ENCODE results near the gene CDC42SE2. TPM values are rescaled to one million over a fixed set of nuclear protein-coding genes. Genes with fewer than 3 reads are reported as not detected.
"Not testable (repeated sequence)": the region's sequence is repeated elsewhere in the genome, so short reads cannot be mapped to it uniquely, and the experiment has no call there.

The CDC42SE2 gene
- total RNA-seq, 2 donors from 2014 or later: 84.6 to 102 TPM

GRCh38 chr5:131266370-131267060 is 2.7 kb downstream of the CDC42SE2 start:
- no peak for DNase-seq (ENCODE audit: low spot score in 2 of 2)
- no peak for ATAC-seq
- H3K27ac Mint-ChIP-seq: peak overlapping the region; percentile 94 to 98
- no peaks in the 10 kb centered on the region for H3K9me3 Mint-ChIP-seq
- H3K36me3 Mint-ChIP-seq: peaks cover 13 to 31% of the 10 kb centered on the region in 2 donors

DNA sequence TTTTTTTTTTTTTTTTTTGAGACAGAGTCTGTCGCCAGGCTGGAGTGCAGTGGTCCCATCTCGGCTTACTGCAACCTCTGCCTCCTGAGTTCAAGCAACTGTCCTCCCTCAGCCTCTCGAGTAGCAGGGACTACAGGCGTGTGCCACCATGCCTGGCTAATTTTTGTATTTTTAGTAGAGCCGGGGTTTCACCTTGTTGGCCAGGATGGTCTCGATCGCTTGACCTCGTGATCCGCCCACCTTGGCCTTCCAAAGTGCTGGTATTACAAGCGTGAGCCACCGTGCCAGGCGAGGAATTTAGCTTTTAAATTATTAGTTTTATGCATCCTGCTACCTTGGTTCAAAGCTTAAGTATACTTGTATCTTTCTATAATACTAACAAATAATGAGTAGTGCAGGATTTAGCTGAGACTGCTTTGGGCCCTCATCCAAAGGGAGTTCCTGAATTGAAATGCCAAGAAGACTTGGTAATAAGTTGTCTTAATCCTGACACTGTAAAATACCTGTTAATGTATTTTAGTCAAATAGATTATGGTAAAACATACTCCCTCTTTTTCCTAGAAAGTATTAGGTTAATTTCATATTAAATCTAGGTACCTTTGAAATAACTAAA is 5.0 kb downstream of the CDC42SE2 start:
- peaks cover 6 to 38% of the 10 kb centered on the region in 2 donors for H3K36me3 Mint-ChIP-seq
- no peak for DNase-seq (ENCODE audit: low spot score in 2 of 2)
- H3K9me3 Mint-ChIP-seq: no peaks in the 10 kb centered on the region
- peak overlapping the region; percentile 27 to 98 for H3K27ac Mint-ChIP-seq
- ATAC-seq: no peak

GRCh38 chr5:131270809-131271208 is 7.0 kb downstream of the CDC42SE2 start:
- ATAC-seq (no peak), DNase-seq (ENCODE audit: low spot score in 2 of 2) (no peak)
- H3K9me3 Mint-ChIP-seq: no peaks in the 10 kb centered on the region
- peaks cover 12 to 36% of the 10 kb centered on the region in 2 donors for H3K36me3 Mint-ChIP-seq
- H3K27ac Mint-ChIP-seq: peak overlapping the region; percentile 95 to 97

DNA sequence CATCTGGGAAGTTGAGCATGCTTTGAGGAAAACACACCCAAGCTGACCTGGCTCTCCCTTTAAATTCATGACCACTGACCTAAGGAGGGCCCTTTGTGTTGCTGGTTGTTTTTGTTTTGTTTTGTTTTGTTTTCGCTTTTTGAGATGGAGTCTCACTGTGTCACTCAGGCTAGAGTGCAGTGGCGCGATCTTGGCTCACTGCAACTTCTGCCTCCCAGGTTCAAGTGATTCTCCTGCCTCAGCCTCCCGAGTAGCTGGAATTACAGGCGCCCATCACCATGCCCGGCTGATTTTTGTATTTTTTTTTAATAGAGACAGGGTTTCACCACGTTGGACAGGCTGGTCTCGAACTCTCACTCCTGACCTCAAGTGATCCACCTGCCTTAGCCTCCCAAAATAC is 8.0 kb downstream of the CDC42SE2 start:
- DNase-seq (ENCODE audit: low spot score in 2 of 2); ATAC-seq; H3K9me3 Mint-ChIP-seq: not testable (repeated sequence)
- H3K36me3 Mint-ChIP-seq: peaks cover 12 to 30% of the 10 kb centered on the region in 2 donors
- H3K27ac Mint-ChIP-seq: peak overlapping the region; percentile 95 to 97

DNA sequence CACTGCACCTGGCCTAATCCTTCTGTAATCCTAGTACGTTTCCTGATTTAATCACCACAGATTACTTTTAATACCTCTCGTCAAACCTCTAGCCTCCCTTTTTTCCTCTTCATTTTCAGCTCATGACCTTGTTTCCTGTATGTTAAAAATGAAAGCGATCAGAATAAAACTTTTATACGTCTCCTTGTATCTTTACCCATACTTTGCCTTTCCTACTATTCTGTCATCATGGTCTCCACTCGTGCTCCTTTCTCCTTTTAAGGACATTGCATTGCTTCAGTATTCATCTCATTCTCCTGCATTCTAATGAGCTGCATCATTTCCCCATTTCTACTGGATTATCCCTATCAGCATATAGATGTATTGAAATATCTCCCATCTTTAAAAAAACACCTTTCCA is 8.5 kb downstream of the CDC42SE2 start:
- H3K36me3 Mint-ChIP-seq: peaks cover 9 to 27% of the 10 kb centered on the region in 2 donors
- H3K27ac Mint-ChIP-seq: peak overlapping the region; percentile 95 to 97
- no peak for DNase-seq (ENCODE audit: low spot score in 2 of 2)
- no peaks in the 10 kb centered on the region for H3K9me3 Mint-ChIP-seq
- peak; percentile 76 to 83 for ATAC-seq

GRCh38 chr5:131272724-131273123 is 8.9 kb downstream of the CDC42SE2 start:
- peak; percentile 76 for ATAC-seq
- H3K36me3 Mint-ChIP-seq: peaks cover 7 to 23% of the 10 kb centered on the region in 2 donors
- DNase-seq (ENCODE audit: low spot score in 2 of 2): no peak
- no peaks in the 10 kb centered on the region for H3K9me3 Mint-ChIP-seq
- peak overlapping the region; percentile 95 to 97 for H3K27ac Mint-ChIP-seq

DNA sequence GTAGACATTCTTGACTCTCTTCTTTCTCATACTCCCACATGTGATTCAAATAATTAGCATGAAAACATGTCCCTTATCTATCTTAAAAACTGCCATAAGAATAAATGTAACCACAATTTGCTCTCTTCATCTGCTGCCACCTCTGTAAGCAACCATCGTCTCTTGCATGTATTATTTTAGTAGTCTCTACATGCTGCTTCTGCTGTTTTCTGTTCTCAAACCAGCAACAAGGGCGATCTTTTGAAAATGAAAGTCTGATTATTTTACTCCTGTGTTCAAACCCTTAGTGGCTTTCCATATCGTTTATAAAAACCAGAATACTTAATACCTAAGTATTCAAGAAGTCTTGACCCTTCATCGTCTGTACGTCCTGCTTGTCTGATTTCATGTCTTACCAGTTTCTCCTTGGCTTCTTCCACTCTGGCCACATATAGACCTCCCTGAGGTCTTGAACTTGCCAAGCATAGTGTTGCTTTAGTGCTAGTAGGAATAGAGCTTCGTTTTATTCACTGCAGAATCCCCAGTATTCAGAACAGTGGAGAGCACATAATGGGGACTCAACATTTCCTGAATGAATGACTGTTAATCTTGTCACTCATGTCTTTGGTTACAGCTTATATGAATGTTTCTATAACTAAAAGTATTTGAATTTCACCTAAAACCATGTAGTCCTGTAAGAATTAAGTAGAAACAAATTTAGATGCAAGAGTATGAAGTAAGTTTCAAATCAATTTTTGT is 10.6 kb downstream of the CDC42SE2 start:
- Mint-ChIP-seq H3K9me3 (no peaks in the 10 kb centered on the region), H3K36me3 (peaks cover 7 to 32% of the 10 kb centered on the region in 2 donors), H3K27ac (peak overlapping the region; percentile 84 to 92)
- DNase-seq (ENCODE audit: low spot score in 2 of 2) (no peak), ATAC-seq (peak; percentile 21 to 30)

GRCh38 chr5:131276072-131276471 is 12.2 kb downstream of the CDC42SE2 start:
- peak overlapping the region in 1 of 2 donors; percentile 65 for H3K27ac Mint-ChIP-seq
- peaks cover 7 to 31% of the 10 kb centered on the region in 2 donors for H3K36me3 Mint-ChIP-seq
- H3K9me3 Mint-ChIP-seq: no peaks in the 10 kb centered on the region
- ATAC-seq (no peak), DNase-seq (ENCODE audit: low spot score in 2 of 2) (no peak)

GRCh38 chr5:131277447-131277846 is 13.6 kb downstream of the CDC42SE2 start:
- no peaks in the 10 kb centered on the region for H3K9me3 Mint-ChIP-seq
- peaks cover 12 to 35% of the 10 kb centered on the region in 2 donors for H3K36me3 Mint-ChIP-seq
- H3K27ac Mint-ChIP-seq: peak overlapping the region; percentile 88 to 99
- ATAC-seq (no peak), DNase-seq (ENCODE audit: low spot score in 2 of 2) (no peak)

GRCh38 chr5:131277875-131278740 is 14.3 kb downstream of the CDC42SE2 start:
- ATAC-seq: no peak
- Mint-ChIP-seq H3K36me3 (peaks cover 12 to 37% of the 10 kb centered on the region in 2 donors), H3K27ac (peak overlapping the region; percentile 88 to 99), H3K9me3 (no peaks in the 10 kb centered on the region)
- no peak for DNase-seq (ENCODE audit: low spot score in 2 of 2)

- Mint-ChIP-seq H3K36me3 (peaks cover 12 to 43% of the 10 kb centered on the region in 2 donors), H3K27ac (peak overlapping the region; percentile 96 to 99)
- not testable (repeated sequence) for ATAC-seq; H3K9me3 Mint-ChIP-seq; DNase-seq (ENCODE audit: low spot score in 2 of 2)
Measured at GRCh38 chr5:131278741-131279124, 14.9 kb downstream of the CDC42SE2 start.

GRCh38 chr5:131279204-131279603 is 15.4 kb downstream of the CDC42SE2 start:
- no peak for ATAC-seq
- H3K9me3 Mint-ChIP-seq: no peaks in the 10 kb centered on the region
- peak overlapping the region; percentile 96 to 99 for H3K27ac Mint-ChIP-seq
- peaks cover 11 to 40% of the 10 kb centered on the region in 2 donors for H3K36me3 Mint-ChIP-seq
- no peak for DNase-seq (ENCODE audit: low spot score in 2 of 2)

- H3K9me3 Mint-ChIP-seq: no peaks in the 10 kb centered on the region
- H3K36me3 Mint-ChIP-seq: peaks cover 5 to 33% of the 10 kb centered on the region in 2 donors
- DNase-seq (ENCODE audit: low spot score in 2 of 2) (no peak), ATAC-seq (no peak)
- peak overlapping the region; percentile 96 to 99 for H3K27ac Mint-ChIP-seq
Measured at GRCh38 chr5:131280417-131280816, 16.6 kb downstream of the CDC42SE2 start.

GRCh38 chr5:131281133-131281867 is 17.4 kb downstream of the CDC42SE2 start:
- Mint-ChIP-seq H3K27ac (peak overlapping the region; percentile 96 to 99), H3K9me3 (no peaks in the 10 kb centered on the region), H3K36me3 (peaks cover 5 to 33% of the 10 kb centered on the region in 2 donors)
- DNase-seq (ENCODE audit: low spot score in 2 of 2): no peak
- peak; percentile 82 to 88 for ATAC-seq

GRCh38 chr5:131281868-131282234 is 18.0 kb downstream of the CDC42SE2 start:
- Mint-ChIP-seq H3K9me3 (no peaks in the 10 kb centered on the region), H3K36me3 (peaks cover 5 to 33% of the 10 kb centered on the region in 2 donors), H3K27ac (peak overlapping the region; percentile 96 to 99)
- DNase-seq (ENCODE audit: low spot score in 2 of 2): no peak
- ATAC-seq: no peak

DNA sequence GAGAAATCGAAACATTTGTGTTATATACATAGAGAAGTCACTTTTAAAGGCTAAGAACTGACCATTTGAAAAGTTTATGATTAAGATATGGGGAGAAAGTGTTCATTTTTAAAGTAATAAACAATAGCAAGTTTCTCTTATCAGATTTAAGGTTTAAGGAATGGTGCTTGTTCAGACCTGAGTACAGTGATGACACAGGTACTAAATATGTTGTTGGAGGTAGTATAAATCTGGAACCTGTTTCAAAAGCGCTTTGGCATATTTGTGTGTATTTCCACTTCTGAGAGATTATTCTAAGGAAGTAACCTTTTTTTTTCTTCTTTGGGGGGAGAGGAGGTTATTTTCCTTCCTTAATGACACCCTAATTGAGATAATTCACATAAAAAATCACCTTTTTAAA is 18.4 kb downstream of the CDC42SE2 start:
- Mint-ChIP-seq H3K36me3 (peaks cover 5 to 33% of the 10 kb centered on the region in 2 donors), H3K9me3 (no peaks in the 10 kb centered on the region), H3K27ac (peak overlapping the region; percentile 96 to 99)
- DNase-seq (ENCODE audit: low spot score in 2 of 2) (no peak), ATAC-seq (no peak)

Measured in activated naive CD4-positive, alpha-beta T cell treated with anti-CD3 and anti-CD28 coated beads, Interleukin-2, amount 50 U/mL, for 72 hours (primary cell).